Right hindlimb (tissue), 1 donor: ENCODE results near the gene MACO1.
A peak's percentile ranks its signal among the peaks of the same experiment; 100 is the strongest.

ENCODE experiments used
- DNase-seq: peaks from one replicate; pipeline ENCODE4 v3.0.0-alpha.2; 2018

Gene MACO1

DNA sequence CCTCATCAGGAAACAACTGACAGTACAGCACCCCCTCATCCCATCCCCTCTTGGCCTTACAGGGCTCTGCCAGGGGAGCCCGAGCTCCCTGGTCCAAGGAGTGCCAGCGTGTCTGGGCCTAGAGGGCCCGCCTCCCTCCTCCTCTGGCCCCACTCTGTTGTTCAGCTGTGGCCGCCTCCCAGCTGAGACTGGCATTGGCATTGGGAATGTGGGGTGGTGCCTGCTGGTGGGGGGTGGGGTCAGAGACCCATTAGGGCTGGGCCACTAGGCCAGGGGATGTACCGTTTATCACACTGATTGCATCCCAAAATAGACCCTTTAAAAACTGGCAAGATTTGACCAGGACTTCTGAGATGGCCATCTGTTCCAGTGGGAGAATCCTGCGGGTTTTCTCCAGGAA, 114.1 kb downstream of the MACO1 start:
- DNase-seq: peak; percentile 54

DNA sequence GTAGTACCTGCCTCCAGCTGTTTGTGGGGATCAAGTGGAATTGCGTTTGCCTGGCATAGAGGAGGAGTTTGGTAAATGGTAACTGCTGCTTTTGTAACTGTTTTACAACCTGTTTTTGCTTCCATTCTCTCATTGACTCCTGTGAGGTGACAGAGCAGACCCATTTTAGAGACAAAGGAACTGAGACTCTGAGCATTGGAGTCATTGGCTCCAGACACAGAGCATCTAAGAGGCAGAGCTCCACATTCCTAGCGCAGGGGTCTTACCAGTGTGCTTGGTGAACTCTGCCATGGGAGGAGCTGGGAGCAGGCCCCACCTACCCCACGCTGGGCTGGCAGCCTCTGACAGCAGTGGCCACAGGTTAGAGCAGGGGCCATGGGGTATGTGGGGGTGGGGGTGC, 115.1 kb downstream of the MACO1 start:
- DNase-seq: no peak

DNA sequence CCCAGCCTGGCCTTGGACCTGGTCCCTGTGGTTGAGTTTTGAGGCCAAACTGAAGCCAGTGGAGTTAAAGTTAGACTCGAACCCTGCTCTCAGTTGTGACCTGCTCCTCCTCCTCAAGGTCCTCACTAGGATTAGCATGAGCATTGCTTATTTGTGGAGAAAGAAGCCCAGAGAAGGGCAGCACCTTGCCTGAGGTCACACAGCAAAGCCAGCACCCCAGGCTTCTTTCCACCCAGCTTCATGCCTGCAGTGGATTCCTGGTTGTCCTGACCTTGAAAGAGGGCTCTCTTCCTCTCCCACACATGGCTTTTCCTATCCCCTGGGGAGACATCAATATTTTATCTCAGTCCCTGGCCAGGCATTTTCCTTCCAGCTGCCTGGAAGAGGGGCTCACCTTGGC, 115.5 kb downstream of the MACO1 start:
- DNase-seq: no peak

DNA sequence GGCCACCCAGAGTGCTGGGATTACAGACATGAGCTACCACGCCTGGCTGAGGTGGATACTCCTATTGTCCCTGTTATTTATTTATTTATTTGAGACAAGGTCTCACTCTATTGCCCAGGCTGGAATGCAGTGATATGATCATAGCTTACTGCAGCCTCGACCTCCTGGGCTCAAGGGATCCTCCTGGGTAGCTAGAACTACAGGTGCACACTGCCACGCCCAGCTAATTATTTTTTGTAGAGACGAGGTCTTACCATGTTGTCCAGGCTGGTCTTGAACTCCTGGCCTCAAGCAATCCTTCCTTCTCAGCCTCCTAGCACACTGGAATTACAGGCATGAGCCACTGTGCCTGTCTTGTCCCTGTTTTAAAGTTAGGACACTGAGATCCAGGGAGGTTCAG, 117.9 kb downstream of the MACO1 start:
- no peak for DNase-seq

- DNase-seq: peak; percentile 50
Measured at GRCh38 chr1:25549273-25550154, 118.8 kb downstream of the MACO1 start.
